Fibroblast of lung (primary cell): Measurements from ENCODE around the gene HIVEP3.

ENCODE experiments used
- CTCF ChIP-seq, 2 donors: IDR thresholded peaks in 1 of 2; conservative IDR thresholded peaks in 1 of 2; 1 replicate in 1 of 2; 2 replicates in 1 of 2; pipeline ENCODE4 v1.5.1; 2011 to 2012; ENCODE audit warnings: low read length in 2 of 2, control low read depth in 1 of 2, inconsistent platforms in 1 of 2, low read depth in 1 of 2, mild to moderate bottlenecking in 1 of 2
- EZH2 ChIP-seq: IDR thresholded peaks from 2 replicates; pipeline ENCODE4 v1.5.1; 2012; ENCODE audit warnings: low read length, control low read depth, mild to moderate bottlenecking; ENCODE audit errors: missing control alignments

- no peak for TF ChIP-seq CTCF (conservative IDR thresholded peaks at IDR 0.05 in 1 of 2, IDR thresholded peaks at IDR 0.05 in 1 of 2; ENCODE audit: low read depth in 1 of 2, low read length in 2 of 2)
- TF ChIP-seq EZH2, result no peak
Observed at GRCh38 chr1:41890825-41891198, 27.9 kb downstream of the HIVEP3 start.
